DOHH2 (cell line): ENCODE results near the gene ELOVL5.

Experiments used
- EZH2phosphoT487 ChIP-seq: fragments of 200-600 bp; sonication (generic); IDR thresholded peaks from 2 replicates; pipeline ENCODE4 v1.6.1; 2017; ENCODE audit warnings: borderline replicate concordance, mild to moderate bottlenecking, antibody characterized with exemption, low read length, moderate library complexity, mixed read lengths
- TF ChIP-seq, protein P1 (sequence below): fragments of 200-600 bp; sonication (generic); IDR thresholded peaks from one replicate; pipeline ENCODE4 v1.5.1; 2014; ENCODE audit warnings: antibody characterized with exemption, mild to moderate bottlenecking, low read depth, low read length; ENCODE audit not compliant: poor library complexity, severe bottlenecking

DNA sequence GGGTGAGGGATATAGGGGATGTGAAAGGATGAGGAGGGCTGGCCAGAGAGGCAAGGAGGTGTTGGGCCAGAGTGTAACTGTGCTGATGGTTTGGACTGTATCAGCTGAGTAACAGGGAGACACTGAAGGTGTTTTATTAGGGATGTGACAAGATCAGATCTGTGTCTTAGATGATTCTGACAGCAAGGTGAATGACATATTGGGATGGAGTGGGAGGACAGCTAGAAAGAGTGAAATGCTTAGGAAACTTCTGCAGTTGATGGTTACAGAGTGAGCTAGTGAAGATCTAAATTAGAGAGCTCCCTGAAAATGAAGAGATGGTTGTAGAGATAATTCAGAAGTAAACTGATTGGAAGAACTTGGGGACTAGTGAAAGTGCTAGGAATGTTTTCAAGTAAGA, 47.2 kb upstream of the ELOVL5 start:
- TF ChIP-seq, protein P1, sequence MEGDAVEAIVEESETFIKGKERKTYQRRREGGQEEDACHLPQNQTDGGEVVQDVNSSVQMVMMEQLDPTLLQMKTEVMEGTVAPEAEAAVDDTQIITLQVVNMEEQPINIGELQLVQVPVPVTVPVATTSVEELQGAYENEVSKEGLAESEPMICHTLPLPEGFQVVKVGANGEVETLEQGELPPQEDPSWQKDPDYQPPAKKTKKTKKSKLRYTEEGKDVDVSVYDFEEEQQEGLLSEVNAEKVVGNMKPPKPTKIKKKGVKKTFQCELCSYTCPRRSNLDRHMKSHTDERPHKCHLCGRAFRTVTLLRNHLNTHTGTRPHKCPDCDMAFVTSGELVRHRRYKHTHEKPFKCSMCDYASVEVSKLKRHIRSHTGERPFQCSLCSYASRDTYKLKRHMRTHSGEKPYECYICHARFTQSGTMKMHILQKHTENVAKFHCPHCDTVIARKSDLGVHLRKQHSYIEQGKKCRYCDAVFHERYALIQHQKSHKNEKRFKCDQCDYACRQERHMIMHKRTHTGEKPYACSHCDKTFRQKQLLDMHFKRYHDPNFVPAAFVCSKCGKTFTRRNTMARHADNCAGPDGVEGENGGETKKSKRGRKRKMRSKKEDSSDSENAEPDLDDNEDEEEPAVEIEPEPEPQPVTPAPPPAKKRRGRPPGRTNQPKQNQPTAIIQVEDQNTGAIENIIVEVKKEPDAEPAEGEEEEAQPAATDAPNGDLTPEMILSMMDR, result no peak
- TF ChIP-seq EZH2phosphoT487, result no peak
